H1 (cell line): ENCODE measurements around the gene FXYD3. TPM values are rescaled to one million over a fixed set of nuclear protein-coding genes. Genes with fewer than 3 reads are reported as not detected.

Experiments
- CHD1 ChIP-seq: IDR thresholded peaks from 2 replicates; pipeline ENCODE4 v1.6.1; 2012; ENCODE audit warnings: low read depth, low read length, improper control_type of control experiment
- CHD7 ChIP-seq: fragments of 300-600 bp; sonication (generic); IDR thresholded peaks from 2 replicates; pipeline ENCODE4 v1.7.1; 2012; ENCODE audit warnings: low read length, moderate library complexity, mild to moderate bottlenecking, inconsistent platforms; ENCODE audit not compliant: insufficient replicate concordance
- CTCF ChIP-seq, 3 experiments: IDR thresholded peaks; 1 replicate in 2 of 3; 2 replicates in 1 of 3; pipeline versions ENCODE4 v1.5.1 to v1.6.1; 2011; ENCODE audit warnings: low read length in 3 of 3, mild to moderate bottlenecking in 3 of 3, inconsistent platforms in 2 of 3, low read depth in 1 of 3, moderate library complexity in 1 of 3; ENCODE audit not compliant: insufficient read depth in 1 of 3; ENCODE audit errors: control extremely low read depth in 1 of 3
- EGR1 ChIP-seq: IDR thresholded peaks from 2 replicates; pipeline ENCODE4 v1.6.1; 2011; ENCODE audit warnings: low read depth, low read length, borderline replicate concordance
- GTF2F1 ChIP-seq: IDR thresholded peaks from 2 replicates; pipeline ENCODE4 v1.6.1; 2012; ENCODE audit warnings: low read depth, low read length, improper control_type of control experiment, borderline replicate concordance
- MAX ChIP-seq: IDR thresholded peaks from 2 replicates; pipeline ENCODE4 v1.6.1; 2012; ENCODE audit warnings: inconsistent platforms
- RBBP5 ChIP-seq: IDR thresholded peaks from 2 replicates; pipeline ENCODE4 v1.7.1; 2012; ENCODE audit warnings: low read depth, mild to moderate bottlenecking, inconsistent platforms, low read length, moderate library complexity, borderline replicate concordance
- SIRT6 ChIP-seq: IDR thresholded peaks from one replicate; pipeline ENCODE4 v1.7.1; 2012; ENCODE audit warnings: low read length, inconsistent platforms
- SP4 ChIP-seq: IDR thresholded peaks from 2 replicates; pipeline ENCODE4 v1.6.1; 2012; ENCODE audit warnings: low read length, inconsistent platforms
- TEAD4 ChIP-seq: IDR thresholded peaks from 2 replicates; pipeline ENCODE4 v1.6.1; 2012; ENCODE audit warnings: low read depth, low read length, inconsistent platforms, mixed read lengths
- polyA plus RNA-seq, 7 experiments: library from polyadenylated mRNA; depleted of rRNA in 3 of 7; stranded (reverse) in 5 of 7; unstranded in 2 of 7; fragments of >200 nt in 5 of 7; fragments of 200-250 nt in 2 of 7; gene quantifications; 1 replicate in 5 of 7; 2 replicates in 1 of 7; 4 replicates in 1 of 7; pipeline versions ENCODE4 v1.2.1 to v1.2.3, GENCODE V29; 2011 to 2013; ENCODE audit warnings: missing spikeins in 2 of 7, mixed read lengths in 2 of 7
- total RNA-seq: library from RNA; stranded (reverse); fragmentation: NEBNext Ultra II Directional; extraction: Animal tissue kit (Norgen Biotek cat#: 25700); gene quantifications from 2 replicates; pipeline ENCODE4 v1.2.1, GENCODE V29; 2021

The FXYD3 gene
- total and polyA plus RNA-seq, 2 of the 8 experiments (the other 6 are each of a cell fraction or from before 2014, with no cell fraction given), result 0.33 TPM; not detected in 1

- no peak for TF ChIP-seq CHD7
- TF ChIP-seq GTF2F1, result no peak
- TF ChIP-seq CHD1, result no peak
- no peak for TF ChIP-seq MAX
- no peak for TF ChIP-seq SP4
- TF ChIP-seq SIRT6, result no peak
- TF ChIP-seq CTCF (IDR thresholded peaks at IDR 0.05; ENCODE audit: control extremely low read depth in 1 of 3, insufficient read depth in 1 of 3, low read depth in 1 of 3, low read length in 3 of 3), result no peak
- TF ChIP-seq EGR1, result no peak
- TF ChIP-seq TEAD4, result no peak
- no peak for TF ChIP-seq RBBP5
Measured at GRCh38 chr19:35164418-35164817, 48.8 kb downstream of the FXYD3 start (continued).
